Left ventricle myocardium inferior (tissue), 1 donor: Measurements from ENCODE around the gene GTSE1. TPM values are rescaled to one million over a fixed set of nuclear protein-coding genes. Genes with fewer than 3 reads are reported as not detected.
A peak's percentile ranks its signal among the peaks of the same experiment; 100 is the strongest.

Experiments
- DNase-seq: peaks from one replicate; pipeline ENCODE4 v3.0.0-alpha.2; 2020
- H3K27ac ChIP-seq: fragments of 200-600 bp; replicated peaks from 2 replicates; pipeline ENCODE4 v1.8.0; 2021
- H3K27me3 ChIP-seq: fragments of 200-600 bp; 2 replicates; pipeline ENCODE4 v1.8.0; 2021; ENCODE audit warnings: low read depth
- H3K36me3 ChIP-seq: fragments of 200-600 bp; 2 replicates; pipeline ENCODE4 v1.8.0; 2021
- H3K4me1 ChIP-seq: fragments of 200-600 bp; 2 replicates; pipeline ENCODE4 v1.8.0; 2021
- H3K4me3 ChIP-seq: fragments of 200-600 bp; 2 replicates; pipeline ENCODE4 v1.8.0; 2021; ENCODE audit warnings: mild to moderate bottlenecking, moderate library complexity
- H3K9me3 ChIP-seq: fragments of 200-600 bp; replicated peaks from 2 replicates; pipeline ENCODE4 v1.8.0; 2021
- intact Hi-C: fragments of 100-400 bp; cut with micrococcal nuclease; formaldehyde crosslinking; loops from one replicate; pipeline ENCODE4 v1.11.0; 2022
- total RNA-seq: library from RNA; stranded (reverse); fragmentation: NEBNext Ultra II Directional; extraction: Animal tissue kit (Norgen Biotek cat#: 25700); gene quantifications from one replicate; pipeline ENCODE4 v1.2.1, GENCODE V29; 2021
- TF ChIP-seq, protein P1 (sequence below): fragments of 200-600 bp; IDR thresholded peaks from 2 replicates; pipeline ENCODE4 v1.8.0; 2021; ENCODE audit warnings: antibody characterized with exemption, mild to moderate bottlenecking, borderline replicate concordance
- donor health status: DM: no; HTN: yes; CAD: no; lungs with severe emphysema.

GTSE1 gene
- total RNA-seq, 1 donor from 2014 or later, result 0.25 TPM

DNA sequence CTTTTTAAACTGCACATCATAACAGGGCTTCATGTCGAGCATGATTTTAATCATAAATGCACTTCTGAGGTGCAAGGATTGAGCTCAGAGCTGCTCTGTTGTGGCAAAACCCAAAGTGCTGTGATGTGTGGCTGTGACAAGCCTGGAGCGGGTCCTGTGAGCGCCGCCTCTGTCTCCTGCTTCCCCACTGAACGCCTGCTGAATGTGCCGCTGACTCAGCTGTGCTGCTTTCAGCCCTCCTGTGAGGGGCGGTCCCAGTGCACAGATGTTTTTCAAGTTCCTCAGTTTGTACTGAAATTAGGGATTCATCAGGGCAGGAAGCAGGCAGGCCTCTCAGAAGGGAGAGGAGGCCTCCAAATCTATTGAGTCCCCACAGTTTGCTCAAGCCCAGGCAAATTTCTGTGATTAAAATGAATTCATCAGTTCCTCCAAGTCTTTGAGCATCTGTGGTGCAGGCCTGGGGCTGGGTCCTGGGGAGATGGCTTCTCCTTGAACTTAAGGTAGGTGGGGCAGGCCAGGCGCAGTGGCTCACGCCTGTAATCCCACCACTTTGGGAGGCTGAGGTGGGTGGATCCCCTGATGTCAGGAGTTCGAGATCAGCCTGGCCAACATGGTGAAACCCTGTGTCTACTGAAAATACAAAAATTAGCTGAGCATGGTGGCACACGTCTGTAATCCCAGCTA, 3.0 kb upstream of the GTSE1 start:
- Histone ChIP-seq H3K4me1 (peaks cover 52% of the 10 kb centered on the region), H3K27ac (peak overlapping the region; percentile 27)
- DNase-seq, result peak; percentile 61

DNA sequence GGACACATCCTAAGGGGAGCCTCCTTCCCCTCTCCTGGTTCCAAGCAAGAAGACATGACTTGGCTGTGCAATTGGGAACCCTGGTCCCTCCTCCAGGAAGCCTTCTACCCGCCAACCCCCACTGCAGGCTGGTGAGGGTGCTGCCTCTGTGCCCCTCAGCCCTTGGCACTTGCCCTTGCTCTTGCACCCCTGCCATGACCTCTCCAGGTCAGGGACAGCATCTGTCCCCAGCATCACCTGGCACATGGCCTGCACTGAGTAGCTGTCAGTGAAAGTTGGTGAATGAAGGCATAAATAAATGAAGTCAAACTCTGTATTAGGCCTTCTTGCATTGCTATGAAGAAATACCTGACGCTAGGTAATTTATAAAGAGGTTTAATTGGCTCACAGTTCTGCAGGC, 1.9 kb upstream of the GTSE1 start:
- Histone ChIP-seq H3K4me1 (peaks cover 41% of the 10 kb centered on the region), H3K9me3 (peaks cover 8% of the 10 kb centered on the region), H3K4me3 (no peak overlapping the region), H3K36me3 (peaks cover 34% of the 10 kb centered on the region), H3K27me3 (no peaks in the 10 kb centered on the region), H3K27ac (no peak overlapping the region)
- TF ChIP-seq, protein P1, sequence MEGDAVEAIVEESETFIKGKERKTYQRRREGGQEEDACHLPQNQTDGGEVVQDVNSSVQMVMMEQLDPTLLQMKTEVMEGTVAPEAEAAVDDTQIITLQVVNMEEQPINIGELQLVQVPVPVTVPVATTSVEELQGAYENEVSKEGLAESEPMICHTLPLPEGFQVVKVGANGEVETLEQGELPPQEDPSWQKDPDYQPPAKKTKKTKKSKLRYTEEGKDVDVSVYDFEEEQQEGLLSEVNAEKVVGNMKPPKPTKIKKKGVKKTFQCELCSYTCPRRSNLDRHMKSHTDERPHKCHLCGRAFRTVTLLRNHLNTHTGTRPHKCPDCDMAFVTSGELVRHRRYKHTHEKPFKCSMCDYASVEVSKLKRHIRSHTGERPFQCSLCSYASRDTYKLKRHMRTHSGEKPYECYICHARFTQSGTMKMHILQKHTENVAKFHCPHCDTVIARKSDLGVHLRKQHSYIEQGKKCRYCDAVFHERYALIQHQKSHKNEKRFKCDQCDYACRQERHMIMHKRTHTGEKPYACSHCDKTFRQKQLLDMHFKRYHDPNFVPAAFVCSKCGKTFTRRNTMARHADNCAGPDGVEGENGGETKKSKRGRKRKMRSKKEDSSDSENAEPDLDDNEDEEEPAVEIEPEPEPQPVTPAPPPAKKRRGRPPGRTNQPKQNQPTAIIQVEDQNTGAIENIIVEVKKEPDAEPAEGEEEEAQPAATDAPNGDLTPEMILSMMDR, result no peak
- intact Hi-C loops, result no loop called here
- DNase-seq, result no peak

More for the DNA sequence above, 3.0 kb upstream of the GTSE1 start:
- peaks cover 8% of the 10 kb centered on the region for H3K9me3 ChIP-seq
- peaks cover 40% of the 10 kb centered on the region for H3K36me3 ChIP-seq
- H3K4me3 ChIP-seq, result no peak overlapping the region
- TF ChIP-seq, protein P1, result no peak
- intact Hi-C loops, result no loop called here
- H3K27me3 ChIP-seq, result no peaks in the 10 kb centered on the region

DNA sequence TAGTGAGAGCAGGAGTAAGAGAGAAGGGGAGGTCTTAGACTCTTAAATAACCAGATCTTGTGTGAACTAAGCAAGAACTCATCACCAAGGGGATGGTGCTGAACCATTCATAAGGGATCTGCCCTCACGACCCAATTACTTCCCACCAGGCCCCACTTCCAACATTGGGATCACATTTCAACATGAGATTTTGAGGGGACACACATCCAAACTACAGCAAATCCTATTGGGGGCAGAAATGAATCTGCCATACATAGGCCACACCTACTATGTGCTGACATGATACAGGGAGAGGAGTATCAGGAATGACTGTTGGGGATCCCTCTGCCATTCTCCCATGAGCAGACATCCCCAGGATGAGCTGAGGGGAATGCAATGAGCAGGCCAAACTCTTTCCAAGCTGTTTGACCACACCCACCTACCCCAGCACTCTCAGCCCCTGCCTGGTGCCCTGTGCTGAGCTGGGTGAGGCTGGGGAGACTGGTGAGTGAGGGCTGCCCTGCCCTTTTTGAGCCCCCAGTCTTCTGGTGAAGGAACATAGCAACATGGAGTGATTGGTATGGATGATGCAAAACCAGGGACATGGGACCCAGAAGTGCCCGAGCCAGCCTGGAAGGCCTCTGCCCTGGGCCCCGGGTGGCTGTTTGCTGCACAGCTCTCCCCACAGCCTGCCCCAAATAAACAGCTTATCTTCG, 1.2 kb upstream of the GTSE1 start:
- TF ChIP-seq, protein P1, result no peak
- H3K4me1 ChIP-seq, result peaks cover 35% of the 10 kb centered on the region
- peaks cover 33% of the 10 kb centered on the region for H3K36me3 ChIP-seq
- H3K27ac ChIP-seq, result peak overlapping the region; percentile 93
- peaks cover 8% of the 10 kb centered on the region for H3K9me3 ChIP-seq
- H3K27me3 ChIP-seq, result no peaks in the 10 kb centered on the region
- intact Hi-C loops, result no loop called here
- H3K4me3 ChIP-seq, result peak overlapping the region; percentile 71
- DNase-seq, result no peak

DNA sequence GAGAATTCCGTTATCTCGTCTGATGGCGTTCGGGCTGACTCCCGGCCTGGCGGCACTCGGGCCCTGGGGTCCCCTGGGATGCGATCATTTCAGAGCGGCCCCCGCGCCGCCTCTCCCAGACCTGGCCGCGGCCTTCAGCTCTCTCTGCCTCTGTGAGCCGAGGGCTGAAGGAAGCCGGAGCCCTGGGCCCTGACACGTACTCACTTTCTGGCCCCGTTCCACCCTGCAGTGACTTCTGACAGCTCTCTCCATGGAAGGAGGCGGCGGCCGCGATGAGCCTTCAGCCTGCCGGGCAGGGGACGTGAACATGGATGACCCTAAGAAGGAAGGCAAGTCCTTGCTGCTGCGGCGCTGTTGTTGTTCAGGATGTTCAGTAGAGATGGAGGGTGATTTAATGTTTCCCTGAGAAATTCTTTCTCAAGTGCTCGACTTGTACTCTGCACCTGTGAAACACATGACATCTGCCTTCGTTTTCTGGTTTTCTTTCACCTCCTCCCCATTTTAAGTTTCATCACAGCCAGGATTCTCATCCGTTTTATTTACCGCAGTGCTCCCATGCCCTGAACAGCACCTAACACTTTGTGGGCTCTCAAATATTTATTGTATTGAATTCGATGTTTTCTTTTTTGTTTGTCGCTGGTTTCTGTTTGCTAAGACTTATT, 612 bp downstream of the GTSE1 start:
- peak; percentile 26 for DNase-seq
- H3K36me3 ChIP-seq, result peaks cover 17% of the 10 kb centered on the region
- H3K9me3 ChIP-seq, result no peaks in the 10 kb centered on the region
- intact Hi-C loops, result no loop called here
- TF ChIP-seq, protein P1, result no peak
- H3K27ac ChIP-seq, result no peak overlapping the region
- peak overlapping the region; percentile 71 for H3K4me3 ChIP-seq
- peaks cover 21% of the 10 kb centered on the region for H3K4me1 ChIP-seq
- H3K27me3 ChIP-seq, result no peaks in the 10 kb centered on the region

DNA sequence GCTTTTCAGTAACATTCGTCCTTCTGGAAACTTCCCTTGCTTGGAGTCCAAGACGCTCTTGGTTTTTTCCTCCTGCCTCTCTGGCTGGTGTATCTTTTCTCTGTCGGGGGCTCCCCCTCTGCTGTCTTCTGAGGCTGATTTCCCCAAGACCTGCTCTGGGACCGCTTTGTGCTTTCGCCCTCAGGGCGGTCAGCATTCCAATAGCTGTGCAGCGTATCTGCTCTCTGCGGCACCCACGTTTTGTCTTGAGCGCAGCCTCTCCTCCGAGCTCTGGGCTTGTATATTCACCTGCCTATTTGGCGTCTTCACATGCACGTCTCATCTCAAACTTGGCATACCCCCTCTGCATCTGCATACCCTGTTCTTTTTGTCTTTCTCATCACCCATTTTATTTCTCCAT, 2.4 kb downstream of the GTSE1 start:
- Histone ChIP-seq H3K27ac (no peak overlapping the region), H3K4me1 (peaks cover 21% of the 10 kb centered on the region), H3K36me3 (no peaks in the 10 kb centered on the region), H3K27me3 (no peaks in the 10 kb centered on the region), H3K4me3 (no peak overlapping the region), H3K9me3 (no peaks in the 10 kb centered on the region)
- intact Hi-C loops, result no loop called here
- no peak for DNase-seq
- TF ChIP-seq, protein P1, result no peak
